ENCODE measurements around the gene NT5C1A. TPM values are rescaled to one million over a fixed set of nuclear protein-coding genes. Genes with fewer than 3 reads are reported as not detected.

Gene NT5C1A
- total RNA-seq, 1 donor: not detected

DNA sequence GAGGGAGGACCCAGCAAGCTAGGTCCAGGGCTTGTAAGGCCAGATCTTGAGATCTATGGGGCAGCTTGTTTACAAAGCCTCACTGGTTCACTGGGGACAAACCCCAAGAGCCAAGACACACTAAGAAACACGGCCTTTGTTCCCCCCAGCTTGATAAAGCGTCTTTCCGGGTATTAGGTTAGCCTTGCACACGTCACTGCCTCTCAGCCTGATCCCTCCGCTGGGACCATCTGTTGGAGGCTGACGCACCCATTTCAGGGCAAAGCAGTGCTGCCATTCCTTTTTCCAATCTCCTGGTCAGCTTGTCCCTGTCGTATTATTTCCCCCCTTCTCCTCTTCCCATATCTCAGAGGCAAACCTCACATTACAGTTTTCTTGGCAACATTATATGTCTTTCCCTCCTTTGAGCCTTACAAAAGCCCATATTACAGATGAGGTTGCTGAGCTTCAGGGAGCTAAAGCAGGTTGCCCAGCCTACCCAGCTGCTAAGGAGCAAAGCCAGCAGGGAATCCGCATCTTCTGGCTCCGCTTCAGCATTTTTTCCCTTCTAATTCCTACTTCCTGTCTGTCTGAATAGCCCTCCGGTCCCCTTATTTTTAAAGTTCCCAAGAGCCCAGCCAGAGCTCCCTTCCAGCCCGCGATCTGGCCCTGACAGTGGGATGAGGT lies 36.6 kb downstream of the NT5C1A start:
- H3K27ac ChIP-seq (ENCODE audit: low read depth, low read length): no peak overlapping the region
- H2AFZ ChIP-seq (ENCODE audit: low read length): peak overlapping the region; percentile 49
- H3K9me3 ChIP-seq (ENCODE audit: low read depth, low read length): no peaks in the 10 kb centered on the region
- H3K4me1 ChIP-seq (ENCODE audit: insufficient read depth, low read length): peaks cover 16% of the 10 kb centered on the region
- H3K4me3 ChIP-seq (ENCODE audit: insufficient read depth, low read length): no peak overlapping the region
- TF ChIP-seq, protein P1, sequence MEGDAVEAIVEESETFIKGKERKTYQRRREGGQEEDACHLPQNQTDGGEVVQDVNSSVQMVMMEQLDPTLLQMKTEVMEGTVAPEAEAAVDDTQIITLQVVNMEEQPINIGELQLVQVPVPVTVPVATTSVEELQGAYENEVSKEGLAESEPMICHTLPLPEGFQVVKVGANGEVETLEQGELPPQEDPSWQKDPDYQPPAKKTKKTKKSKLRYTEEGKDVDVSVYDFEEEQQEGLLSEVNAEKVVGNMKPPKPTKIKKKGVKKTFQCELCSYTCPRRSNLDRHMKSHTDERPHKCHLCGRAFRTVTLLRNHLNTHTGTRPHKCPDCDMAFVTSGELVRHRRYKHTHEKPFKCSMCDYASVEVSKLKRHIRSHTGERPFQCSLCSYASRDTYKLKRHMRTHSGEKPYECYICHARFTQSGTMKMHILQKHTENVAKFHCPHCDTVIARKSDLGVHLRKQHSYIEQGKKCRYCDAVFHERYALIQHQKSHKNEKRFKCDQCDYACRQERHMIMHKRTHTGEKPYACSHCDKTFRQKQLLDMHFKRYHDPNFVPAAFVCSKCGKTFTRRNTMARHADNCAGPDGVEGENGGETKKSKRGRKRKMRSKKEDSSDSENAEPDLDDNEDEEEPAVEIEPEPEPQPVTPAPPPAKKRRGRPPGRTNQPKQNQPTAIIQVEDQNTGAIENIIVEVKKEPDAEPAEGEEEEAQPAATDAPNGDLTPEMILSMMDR (IDR thresholded peaks at IDR 0.05; ENCODE audit: extremely low read depth, low read depth, low read length): no peak
- H3K79me2 ChIP-seq (ENCODE audit: insufficient read depth, low read length): no peaks in the 10 kb centered on the region
- peaks cover 5% of the 10 kb centered on the region for H3K36me3 ChIP-seq (ENCODE audit: insufficient read depth, low read length)
- no peaks in the 10 kb centered on the region for H4K20me1 ChIP-seq (ENCODE audit: insufficient read depth, low read length)
- H3K27me3 ChIP-seq (ENCODE audit: insufficient read depth, low read length): peaks cover 5% of the 10 kb centered on the region
- H3K4me2 ChIP-seq (ENCODE audit: insufficient read depth, low read length): peak overlapping the region; percentile 16
- DNase-seq (ENCODE audit: insufficient read length, low spot score, missing footprints): peak; percentile 87

DNA sequence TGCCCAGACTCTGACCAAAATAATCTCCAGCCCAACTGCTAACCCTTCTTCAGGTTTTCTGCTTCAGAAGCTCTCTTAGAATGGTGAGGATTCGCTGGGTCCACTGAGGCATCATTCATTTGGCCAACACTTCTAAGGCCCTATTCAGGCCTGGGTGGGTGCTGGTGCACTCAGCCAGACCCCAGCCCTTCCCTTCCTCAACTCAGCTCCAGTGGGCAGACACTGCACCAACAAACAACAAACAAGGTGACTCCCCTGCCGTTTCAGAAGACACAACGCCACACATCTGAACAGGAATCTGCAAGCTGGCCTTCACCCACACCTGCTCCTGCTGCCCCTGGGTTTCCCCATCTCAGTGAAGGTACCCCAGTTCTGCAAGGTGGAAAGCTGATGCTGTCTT lies 38.5 kb downstream of the NT5C1A start:
- Histone ChIP-seq H3K27me3 (ENCODE audit: insufficient read depth, low read length) (peaks cover 5% of the 10 kb centered on the region), H3K4me1 (ENCODE audit: insufficient read depth, low read length) (peaks cover 14% of the 10 kb centered on the region), H3K79me2 (ENCODE audit: insufficient read depth, low read length) (no peaks in the 10 kb centered on the region), H3K9me3 (ENCODE audit: low read depth, low read length) (no peaks in the 10 kb centered on the region), H3K36me3 (ENCODE audit: insufficient read depth, low read length) (peaks cover 5% of the 10 kb centered on the region), H2AFZ (ENCODE audit: low read length) (peak overlapping the region; percentile 12), H3K27ac (ENCODE audit: low read depth, low read length) (no peak overlapping the region), H4K20me1 (ENCODE audit: insufficient read depth, low read length) (no peaks in the 10 kb centered on the region), H3K4me2 (ENCODE audit: insufficient read depth, low read length) (peak overlapping the region; percentile 70), H3K4me3 (ENCODE audit: insufficient read depth, low read length) (peak overlapping the region; percentile 50)
- TF ChIP-seq, protein P1 (IDR thresholded peaks at IDR 0.05; ENCODE audit: extremely low read depth, low read depth, low read length): no peak
- DNase-seq (ENCODE audit: insufficient read length, low spot score, missing footprints): peak; percentile 63

DNA sequence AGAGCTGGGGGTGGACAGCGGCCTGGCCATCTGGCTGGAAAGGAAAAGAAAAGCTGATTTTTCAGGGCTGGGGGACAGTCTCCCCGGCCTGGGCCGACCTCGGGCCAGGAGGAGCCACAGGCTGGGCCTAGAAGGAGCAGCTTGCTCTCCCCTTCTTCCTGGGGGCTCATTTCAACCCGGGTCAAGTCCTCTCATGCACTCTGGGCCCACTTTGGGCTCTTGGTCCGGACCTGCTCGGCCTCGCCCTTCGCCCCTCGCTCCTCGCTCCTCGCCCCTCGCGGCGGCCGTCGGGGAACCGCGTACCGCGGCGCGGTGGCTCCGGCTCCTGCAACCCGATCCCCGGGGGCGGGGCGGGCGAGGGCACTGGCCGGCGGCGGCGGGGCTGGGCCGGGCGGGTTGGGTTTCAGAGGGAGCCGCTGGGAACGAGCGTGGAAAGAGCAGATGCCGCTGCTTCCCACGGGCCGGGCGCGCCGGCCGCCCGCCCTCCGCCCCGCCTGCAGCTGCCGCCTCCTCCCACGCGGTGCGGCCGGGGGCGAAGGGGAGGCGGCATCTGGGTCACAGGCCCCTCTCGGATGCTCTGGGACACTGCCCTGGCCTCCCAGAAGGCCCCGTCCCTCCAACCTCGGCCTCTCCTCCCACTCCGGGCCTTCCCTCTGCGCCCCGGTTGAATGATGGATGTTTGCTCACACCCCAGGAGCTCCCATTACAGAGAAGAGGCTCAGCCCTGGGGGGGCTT lies 39.1 kb downstream of the NT5C1A start:
- DNase-seq (ENCODE audit: insufficient read length, low spot score, missing footprints): peak; percentile 97
- peak overlapping the region; percentile 11 for H3K27ac ChIP-seq (ENCODE audit: low read depth, low read length)
- peaks cover 5% of the 10 kb centered on the region for H3K36me3 ChIP-seq (ENCODE audit: insufficient read depth, low read length)
- no peaks in the 10 kb centered on the region for H4K20me1 ChIP-seq (ENCODE audit: insufficient read depth, low read length)
- peak overlapping the region; percentile 70 for H3K4me2 ChIP-seq (ENCODE audit: insufficient read depth, low read length)
- peak overlapping the region; percentile 50 for H3K4me3 ChIP-seq (ENCODE audit: insufficient read depth, low read length)
- H2AFZ ChIP-seq (ENCODE audit: low read length): peak overlapping the region; percentile 12
- H3K79me2 ChIP-seq (ENCODE audit: insufficient read depth, low read length): no peaks in the 10 kb centered on the region
- TF ChIP-seq, protein P1 (IDR thresholded peaks at IDR 0.05; ENCODE audit: extremely low read depth, low read depth, low read length): no peak
- H3K4me1 ChIP-seq (ENCODE audit: insufficient read depth, low read length): peaks cover 14% of the 10 kb centered on the region
- H3K9me3 ChIP-seq (ENCODE audit: low read depth, low read length): no peaks in the 10 kb centered on the region
- H3K27me3 ChIP-seq (ENCODE audit: insufficient read depth, low read length): peaks cover 5% of the 10 kb centered on the region

DNA sequence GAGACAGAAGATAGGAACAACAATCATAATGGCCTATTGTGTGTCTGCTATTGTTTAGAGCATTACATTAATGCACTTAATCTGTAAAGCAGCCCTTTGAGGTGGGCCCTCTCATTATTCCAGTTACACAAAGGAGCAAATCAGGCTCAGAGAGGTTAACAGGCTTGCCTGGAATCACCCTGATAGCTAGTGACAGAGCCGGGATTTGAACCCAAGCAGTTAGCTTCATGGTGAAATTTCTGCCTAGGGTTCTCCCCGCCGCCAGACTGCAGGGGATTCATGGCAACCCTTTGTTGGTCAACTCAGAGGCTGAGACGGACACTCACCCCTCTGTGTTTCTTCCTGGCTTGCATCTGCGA lies 39.6 kb downstream of the NT5C1A start:
- peaks cover 5% of the 10 kb centered on the region for H3K27me3 ChIP-seq (ENCODE audit: insufficient read depth, low read length)
- peaks cover 14% of the 10 kb centered on the region for H3K4me1 ChIP-seq (ENCODE audit: insufficient read depth, low read length)
- H3K27ac ChIP-seq (ENCODE audit: low read depth, low read length): peak overlapping the region; percentile 11
- H3K36me3 ChIP-seq (ENCODE audit: insufficient read depth, low read length): peaks cover 5% of the 10 kb centered on the region
- no peak overlapping the region for H3K4me3 ChIP-seq (ENCODE audit: insufficient read depth, low read length)
- H2AFZ ChIP-seq (ENCODE audit: low read length): no peak overlapping the region
- peak overlapping the region; percentile 43 for H3K4me2 ChIP-seq (ENCODE audit: insufficient read depth, low read length)
- no peaks in the 10 kb centered on the region for H4K20me1 ChIP-seq (ENCODE audit: insufficient read depth, low read length)
- DNase-seq (ENCODE audit: insufficient read length, low spot score, missing footprints): no peak
- TF ChIP-seq, protein P1 (IDR thresholded peaks at IDR 0.05; ENCODE audit: extremely low read depth, low read depth, low read length): no peak
- H3K79me2 ChIP-seq (ENCODE audit: insufficient read depth, low read length): no peaks in the 10 kb centered on the region
- H3K9me3 ChIP-seq (ENCODE audit: low read depth, low read length): no peaks in the 10 kb centered on the region

Data from osteoblast (primary cell).